T-helper 2 cell treated with Interferon-gamma antibody and Interleukin-4, amounts not matched to agents 5 μg/mL and 100 μg/mL, for 36 hours (primary cell): ENCODE measurements around the gene GOLIM4.
"Not testable (repeated sequence)": the region's sequence is repeated elsewhere in the genome, so short reads cannot be mapped to it uniquely, and the experiment has no call there.

Experiments used
- DNase-seq: peaks from one replicate; pipeline ENCODE4 v3.0.0; 2021; ENCODE audit warnings: low spot score
- H3K27ac Mint-ChIP-seq: one replicate; pipeline ENCODE4 v1.8.0; 2021; ENCODE audit warnings: mild to moderate bottlenecking, mixed read lengths
- H3K27me3 Mint-ChIP-seq: one replicate; pipeline ENCODE4 v1.8.0; 2021; ENCODE audit warnings: low read depth, mixed read lengths
- H3K36me3 Mint-ChIP-seq: one replicate; pipeline ENCODE4 v1.8.0; 2021; ENCODE audit warnings: low read depth, mixed read lengths
- H3K4me1 Mint-ChIP-seq: one replicate; pipeline ENCODE4 v1.8.0; 2021; ENCODE audit warnings: low read depth, mixed read lengths
- H3K4me3 Mint-ChIP-seq: one replicate; pipeline ENCODE4 v1.8.0; 2022; ENCODE audit warnings: mild to moderate bottlenecking, moderate library complexity, mixed read lengths
- H3K9me3 Mint-ChIP-seq: one replicate; pipeline ENCODE4 v1.8.0; 2021; ENCODE audit warnings: mixed read lengths

The GOLIM4 gene

DNA sequence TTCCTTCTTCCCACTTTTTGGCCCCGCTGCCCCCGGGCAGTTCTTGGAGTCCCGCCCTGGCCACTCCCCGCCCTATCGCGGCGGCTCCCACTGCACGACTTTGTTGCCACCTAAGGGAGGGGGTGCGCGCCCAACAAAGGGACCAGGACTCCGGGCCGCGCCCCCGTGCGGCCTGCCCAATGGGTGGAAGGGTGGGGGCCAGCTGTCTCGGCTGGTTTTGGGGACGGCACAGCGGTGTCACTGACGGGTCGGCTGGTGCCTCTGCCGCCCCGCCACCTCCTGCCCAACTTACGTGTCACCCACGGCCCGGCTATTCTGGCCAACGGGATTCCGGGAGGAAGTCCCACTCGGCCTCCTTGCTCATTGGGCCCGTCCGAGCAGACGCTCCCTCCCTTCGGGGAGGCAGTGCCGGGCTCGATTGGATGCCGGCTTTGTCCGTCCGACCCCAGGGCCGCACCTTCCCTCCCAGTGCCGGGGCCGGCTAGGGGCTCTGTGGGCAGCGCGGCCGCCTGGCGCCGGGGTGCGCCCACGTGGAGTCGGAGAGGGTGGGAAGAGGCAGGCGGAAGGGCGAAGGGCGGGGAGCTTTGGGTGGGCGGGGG is at the start of gene GOLIM4:
TSS of gene GOLIM4 (minus strand) at position 314 of the 599 bp plus-strand sequence. CDS start 639 bp downstream, outside the sequence.
- Mint-ChIP-seq H3K4me3 (peak within 1 kb of the TSS; percentile 85), H3K9me3 (no peaks in the 10 kb centered on the region), H3K27me3 (peaks cover 55% of the 10 kb centered on the region), H3K36me3 (no peaks in the 10 kb centered on the region), H3K27ac (peak within 1 kb of the TSS; percentile 84), H3K4me1 (peaks cover 20% of the 10 kb centered on the region)
- DNase-seq, result peak; percentile 86

DNA sequence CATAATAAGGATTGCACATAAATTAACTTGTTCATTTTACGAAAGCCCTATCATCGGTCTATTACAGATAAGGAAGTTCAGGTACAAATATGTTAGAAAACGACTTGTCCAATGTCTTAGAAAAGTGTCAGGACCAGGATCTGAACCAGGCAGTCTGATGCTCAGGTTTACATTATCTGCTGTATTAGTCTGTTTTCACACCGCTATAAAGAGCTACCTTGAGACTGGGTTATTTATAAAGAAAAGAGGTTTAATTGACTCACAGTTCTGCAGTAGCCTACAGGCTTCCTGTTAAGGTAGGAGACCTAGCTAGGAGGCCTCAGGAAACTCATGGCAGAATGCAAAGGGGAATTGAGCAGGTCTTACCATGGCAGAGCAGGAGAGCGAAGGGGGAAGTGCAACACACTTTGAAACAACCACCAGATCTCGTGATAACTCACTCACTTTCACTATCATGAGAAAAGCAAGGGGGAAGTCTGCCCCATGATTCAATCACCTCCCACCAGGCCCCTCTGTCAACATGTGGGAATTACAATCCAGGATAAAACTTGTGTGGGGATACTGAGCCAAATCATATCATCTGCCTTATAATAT is 45.8 kb upstream of the GOLIM4 start:
- Mint-ChIP-seq H3K9me3 (no peaks in the 10 kb centered on the region), H3K27ac (no peak overlapping the region), H3K27me3 (no peaks in the 10 kb centered on the region), H3K4me3 (no peak overlapping the region), H3K4me1 (no peaks in the 10 kb centered on the region), H3K36me3 (no peaks in the 10 kb centered on the region)
- no peak for DNase-seq

DNA sequence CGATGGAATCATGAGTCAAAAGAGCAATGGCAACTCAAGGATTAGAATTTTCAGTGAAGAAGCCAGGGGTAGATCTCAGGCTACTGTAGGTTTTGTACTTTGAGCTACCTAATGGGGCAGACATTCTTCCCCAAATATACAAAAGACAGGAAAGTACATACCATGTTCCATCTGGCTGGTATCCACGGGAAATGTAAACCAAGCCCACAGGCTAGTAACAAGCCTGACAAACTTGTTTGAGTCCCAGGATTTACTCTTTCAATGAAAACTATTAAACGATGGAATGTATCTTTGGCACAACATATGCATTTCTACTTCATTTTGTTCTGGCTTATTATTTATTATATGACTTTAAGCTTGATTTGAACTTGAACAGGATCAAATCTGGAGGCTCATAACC is 44.2 kb upstream of the GOLIM4 start:
- no peaks in the 10 kb centered on the region for H3K36me3 Mint-ChIP-seq
- H3K4me1 Mint-ChIP-seq, result no peaks in the 10 kb centered on the region
- H3K27ac Mint-ChIP-seq, result no peak overlapping the region

DNA sequence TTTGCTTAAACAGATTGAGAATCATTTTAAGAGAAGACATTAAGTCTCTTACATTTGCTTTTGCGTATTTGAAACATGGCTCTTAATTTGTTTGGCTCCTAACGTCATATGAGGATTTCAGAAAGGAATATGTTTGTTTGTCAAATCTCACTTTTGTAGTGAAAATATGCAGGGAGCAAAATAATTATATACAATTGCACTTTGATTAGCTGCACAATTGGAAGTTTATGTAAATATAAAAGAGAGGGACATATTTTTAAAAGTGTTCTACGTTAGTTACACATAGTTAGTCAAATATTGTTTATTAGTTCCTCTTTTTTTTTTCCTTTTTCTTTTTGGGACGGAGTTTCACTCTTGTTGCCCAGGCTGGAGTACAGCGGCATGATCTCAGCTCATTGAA is 42.7 kb upstream of the GOLIM4 start:
- H3K27me3 Mint-ChIP-seq, result no peaks in the 10 kb centered on the region
- no peak for DNase-seq
- H3K4me3 Mint-ChIP-seq, result no peak overlapping the region
- no peaks in the 10 kb centered on the region for H3K9me3 Mint-ChIP-seq
- no peaks in the 10 kb centered on the region for H3K4me1 Mint-ChIP-seq
- no peaks in the 10 kb centered on the region for H3K36me3 Mint-ChIP-seq
- H3K27ac Mint-ChIP-seq, result no peak overlapping the region

More for the DNA sequence above, 44.2 kb upstream of the GOLIM4 start:
- Mint-ChIP-seq H3K9me3 (no peaks in the 10 kb centered on the region), H3K4me3 (no peak overlapping the region), H3K27me3 (no peaks in the 10 kb centered on the region)
- DNase-seq, result no peak

- H3K27ac Mint-ChIP-seq, result no peak overlapping the region
- H3K27me3 Mint-ChIP-seq, result no peaks in the 10 kb centered on the region
- no peaks in the 10 kb centered on the region for H3K4me1 Mint-ChIP-seq
- H3K4me3 Mint-ChIP-seq, result no peak overlapping the region
- H3K36me3 Mint-ChIP-seq, result no peaks in the 10 kb centered on the region
- DNase-seq, result no peak
- H3K9me3 Mint-ChIP-seq, result no peaks in the 10 kb centered on the region
Measured at GRCh38 chr3:168134931-168135330, 39.2 kb upstream of the GOLIM4 start.

DNA sequence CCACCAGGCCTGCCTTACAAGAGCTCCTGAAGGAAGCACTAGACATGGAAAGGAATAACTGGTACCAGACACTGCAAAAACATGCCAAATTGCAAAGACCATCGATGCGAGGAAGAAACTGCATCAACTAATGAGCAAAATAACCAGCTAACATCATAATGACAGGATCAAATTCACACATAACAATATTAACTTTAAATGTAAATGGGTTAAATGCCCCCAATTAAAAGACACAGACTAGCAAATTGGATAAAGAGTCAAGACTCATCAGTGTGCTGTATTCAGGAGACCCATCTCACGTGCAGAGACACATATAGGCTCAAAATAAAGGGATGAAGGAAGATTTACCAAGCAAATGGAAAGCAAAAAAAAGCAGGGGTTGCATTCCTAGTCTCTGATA is 34.5 kb upstream of the GOLIM4 start:
- H3K4me3 Mint-ChIP-seq, H3K9me3 Mint-ChIP-seq, H3K27me3 Mint-ChIP-seq, H3K27ac Mint-ChIP-seq, DNase-seq, H3K36me3 Mint-ChIP-seq, H3K4me1 Mint-ChIP-seq: not testable (repeated sequence)

GRCh38 chr3:168128463-168128862 is 32.7 kb upstream of the GOLIM4 start:
- not testable (repeated sequence) for H3K27me3 Mint-ChIP-seq, H3K36me3 Mint-ChIP-seq, H3K9me3 Mint-ChIP-seq, H3K4me3 Mint-ChIP-seq, H3K27ac Mint-ChIP-seq, H3K4me1 Mint-ChIP-seq, DNase-seq

- Mint-ChIP-seq H3K9me3 (no peaks in the 10 kb centered on the region), H3K27ac (no peak overlapping the region), H3K27me3 (no peaks in the 10 kb centered on the region), H3K4me3 (no peak overlapping the region), H3K36me3 (no peaks in the 10 kb centered on the region), H3K4me1 (no peaks in the 10 kb centered on the region)
- DNase-seq, result no peak
Measured at GRCh38 chr3:168127466-168127865, 31.7 kb upstream of the GOLIM4 start.

- H3K4me1 Mint-ChIP-seq, result no peaks in the 10 kb centered on the region
- H3K36me3 Mint-ChIP-seq, result no peaks in the 10 kb centered on the region
- H3K4me3 Mint-ChIP-seq, result no peak overlapping the region
Measured at GRCh38 chr3:168124791-168125190, 29.1 kb upstream of the GOLIM4 start.

GRCh38 chr3:168124291-168124690 is 28.6 kb upstream of the GOLIM4 start:
- no peak overlapping the region for H3K4me3 Mint-ChIP-seq
- H3K27me3 Mint-ChIP-seq, result no peaks in the 10 kb centered on the region
- no peak overlapping the region for H3K27ac Mint-ChIP-seq
- H3K4me1 Mint-ChIP-seq, result no peaks in the 10 kb centered on the region
- H3K36me3 Mint-ChIP-seq, result no peaks in the 10 kb centered on the region
- DNase-seq, result no peak
- H3K9me3 Mint-ChIP-seq, result no peaks in the 10 kb centered on the region

More at GRCh38 chr3:168124791-168125190, 29.1 kb upstream of the GOLIM4 start:
- no peak overlapping the region for H3K27ac Mint-ChIP-seq
- H3K27me3 Mint-ChIP-seq, result no peaks in the 10 kb centered on the region
- H3K9me3 Mint-ChIP-seq, result no peaks in the 10 kb centered on the region
- no peak for DNase-seq

DNA sequence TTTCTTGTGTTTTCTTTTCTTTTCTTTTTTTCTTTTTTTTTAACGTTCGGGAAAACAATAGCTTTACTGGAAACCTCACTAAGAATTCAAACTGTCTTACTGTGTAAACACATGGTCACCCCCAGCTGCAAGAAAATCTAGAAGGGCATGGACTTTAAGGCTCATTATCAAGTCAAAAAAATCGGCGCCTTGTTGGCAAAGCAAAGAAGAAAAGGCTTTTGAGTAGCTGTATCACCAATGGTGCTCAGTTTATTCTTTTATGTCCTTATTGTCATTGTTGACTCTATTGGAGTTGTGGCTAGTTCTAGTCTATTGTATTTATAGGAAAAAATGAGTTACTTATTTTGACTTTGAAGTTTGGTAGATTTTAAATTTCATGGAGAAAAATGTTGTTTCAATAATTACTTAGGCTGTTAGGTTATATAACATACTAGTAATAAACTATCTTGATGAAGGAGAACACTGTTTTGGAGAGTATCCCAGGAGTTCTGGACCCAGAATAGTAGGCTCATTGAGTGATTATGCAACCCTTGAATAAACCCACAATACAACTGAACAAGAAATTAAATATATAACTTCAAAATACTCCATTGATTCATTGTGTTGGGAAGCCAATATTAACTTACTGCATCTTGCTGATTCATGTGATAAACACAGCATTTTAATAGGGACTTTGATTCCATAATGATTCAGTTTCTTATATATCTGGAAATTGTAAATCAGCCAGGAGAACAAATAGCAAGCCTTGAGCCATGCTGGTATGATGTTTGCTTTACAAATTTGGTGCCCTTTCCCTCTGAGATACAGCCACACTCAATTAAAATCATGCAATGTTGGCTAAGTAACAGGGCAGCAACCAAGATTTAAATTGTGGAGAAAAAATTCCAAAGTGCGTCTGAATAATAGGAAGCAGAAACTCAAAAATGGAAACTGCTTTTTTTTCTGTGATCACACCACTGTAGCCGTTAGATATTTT is 27.8 kb upstream of the GOLIM4 start:
- Mint-ChIP-seq H3K27me3 (no peaks in the 10 kb centered on the region), H3K4me1 (no peaks in the 10 kb centered on the region), H3K4me3 (no peak overlapping the region), H3K9me3 (no peaks in the 10 kb centered on the region), H3K36me3 (no peaks in the 10 kb centered on the region), H3K27ac (no peak overlapping the region)
- no peak for DNase-seq

GRCh38 chr3:168121184-168122017 is 25.7 kb upstream of the GOLIM4 start:
- no peaks in the 10 kb centered on the region for H3K27me3 Mint-ChIP-seq
- H3K27ac Mint-ChIP-seq, result no peak overlapping the region
- no peaks in the 10 kb centered on the region for H3K36me3 Mint-ChIP-seq
- no peaks in the 10 kb centered on the region for H3K4me1 Mint-ChIP-seq
- H3K9me3 Mint-ChIP-seq, result no peaks in the 10 kb centered on the region
- H3K4me3 Mint-ChIP-seq, result no peak overlapping the region
- no peak for DNase-seq

- Mint-ChIP-seq H3K4me1 (no peaks in the 10 kb centered on the region), H3K36me3 (no peaks in the 10 kb centered on the region), H3K27me3 (no peaks in the 10 kb centered on the region), H3K27ac (no peak overlapping the region), H3K4me3 (no peak overlapping the region), H3K9me3 (no peaks in the 10 kb centered on the region)
- no peak for DNase-seq
Measured at GRCh38 chr3:168117853-168118313, 22.2 kb upstream of the GOLIM4 start.
